Upper lobe of left lung (tissue), 6 donors: ENCODE results near the gene PALMD. TPM values are rescaled to one million over a fixed set of nuclear protein-coding genes. Genes with fewer than 3 reads are reported as not detected.
A peak's percentile ranks its signal among the peaks of the same experiment; 100 is the strongest.

Experiments
- ATAC-seq, 2 donors: fragments of 200-7000 bp; cut with Tn5 transposase; one replicate each; pipeline ENCODE4 v1.9.1; 2022; ENCODE audit warnings: mild to moderate bottlenecking in 2 of 2, moderate library complexity in 2 of 2; ENCODE audit not compliant: low FRiP score in 2 of 2
- DNase-seq, 2 donors: peaks; one replicate each; pipeline ENCODE4 v3.0.0-alpha.2; 2019 to 2020
- H3K27ac ChIP-seq, 4 donors: fragments of 200-600 bp; sonication (generic); one replicate each; pipeline ENCODE4 v1.5.1; 2016 to 2019
- H3K27me3 ChIP-seq, 4 donors: fragments of 200-600 bp; sonication (generic); one replicate each; pipeline ENCODE4 v1.5.1; 2017 to 2019
- H3K36me3 ChIP-seq, 4 donors: fragments of 200-600 bp; sonication (generic); one replicate each; pipeline ENCODE4 v1.5.1; 2016 to 2019
- H3K4me1 ChIP-seq, 4 donors: fragments of 200-600 bp; sonication (generic); one replicate each; pipeline ENCODE4 v1.5.1; 2018 to 2019
- H3K4me3 ChIP-seq, 4 donors: fragments of 200-600 bp; sonication (generic); one replicate each; pipeline ENCODE4 v1.5.1; 2017 to 2019; ENCODE audit warnings: mild to moderate bottlenecking in 2 of 4, moderate library complexity in 1 of 4
- H3K9me3 ChIP-seq, 4 donors: fragments of 200-600 bp; sonication (generic); one replicate each; pipeline ENCODE4 v1.5.1; 2018 to 2019
- EP300 ChIP-seq, 4 donors: sonication (generic); formaldehyde crosslinking; IDR thresholded peaks; one replicate each; pipeline ENCODE4 v1.5.1; 2017; ENCODE audit warnings: antibody characterized with exemption in 4 of 4, control low read depth in 2 of 4
- POLR2A ChIP-seq, 4 donors: fragments of 450-650 bp; IDR thresholded peaks; one replicate each; pipeline ENCODE4 v1.5.1; 2016 to 2017; ENCODE audit warnings: antibody characterized with exemption in 4 of 4, mild to moderate bottlenecking in 2 of 4
- POLR2AphosphoS5 ChIP-seq, 2 donors: sonication (generic); formaldehyde crosslinking; IDR thresholded peaks; one replicate each; pipeline ENCODE4 v1.5.1; 2017; ENCODE audit warnings: antibody characterized with exemption in 2 of 2
- WGBS, 2 donors: methylation state at CpG; one replicate each; pipeline ENCODE4 v1.1.5; 2017 to 2018; 5-methylcytosine and 5-hydroxymethylcytosine counted together
- total RNA-seq, 6 donors: library from RNA; depleted of rRNA in 4 of 6; stranded (reverse); fragments of >200 nt in 4 of 6; gene quantifications; one replicate each; pipeline versions ENCODE4 v1.1.0 to v1.2.1, GENCODE V29; 2016 to 2021
- TF ChIP-seq, protein P1 (sequence below), 6 experiments: fragments of 450-650 bp in 4 of 6; fragments of 200-600 bp in 2 of 6; sonication (generic) in 2 of 6; IDR thresholded peaks; one replicate each; pipeline ENCODE4 v1.5.1; 2016 to 2019; ENCODE audit warnings: antibody characterized with exemption in 6 of 6
- donor health status: DM: no; HTN: no; CAD: no; lungs with moderate emphysema.
- donor health status: DM: no; HTN: yes; CAD: no; lungs with severe emphysema.

Gene PALMD
- total RNA-seq, 6 donors from 2014 or later: 11.0 to 30.6 (median 23.7) TPM

DNA sequence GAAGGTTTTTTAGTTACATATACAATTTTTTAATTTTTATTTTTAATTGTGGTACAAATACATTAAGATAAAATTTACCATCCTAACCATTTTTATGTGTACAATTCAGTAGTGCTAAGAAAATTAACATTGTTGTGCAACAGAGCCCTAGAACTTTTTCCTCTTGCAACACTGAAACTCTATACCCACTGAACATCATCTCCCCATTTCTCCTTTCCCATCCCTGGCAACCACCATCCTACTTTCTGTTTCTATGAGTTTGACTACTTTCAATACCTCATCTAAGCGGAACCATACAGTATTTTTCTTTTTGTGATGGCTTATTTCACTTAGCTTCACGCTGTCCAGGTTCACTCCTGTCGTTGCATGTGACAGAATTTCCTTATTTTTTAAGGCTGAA lies 54.1 kb downstream of the PALMD start:
- Histone ChIP-seq H3K27me3 (no peaks in the 10 kb centered on the region), H3K4me1 (peaks cover 0 to 6% (median 0%) of the 10 kb centered on the region in 4 donors), H3K36me3 (peaks cover 0 to under 1% (median 0%) of the 10 kb centered on the region in 4 donors), H3K9me3 (no peaks in the 10 kb centered on the region), H3K4me3 (no peak overlapping the region), H3K27ac (no peak overlapping the region)
- ATAC-seq (peak in 1 of 2 donors; percentile 17), DNase-seq (no peak)
- TF ChIP-seq POLR2A (IDR thresholded peaks at IDR 0.05) (no peak), EP300 (IDR thresholded peaks at IDR 0.05) (no peak), POLR2AphosphoS5 (IDR thresholded peaks at IDR 0.05) (no peak)
- TF ChIP-seq, protein P1, sequence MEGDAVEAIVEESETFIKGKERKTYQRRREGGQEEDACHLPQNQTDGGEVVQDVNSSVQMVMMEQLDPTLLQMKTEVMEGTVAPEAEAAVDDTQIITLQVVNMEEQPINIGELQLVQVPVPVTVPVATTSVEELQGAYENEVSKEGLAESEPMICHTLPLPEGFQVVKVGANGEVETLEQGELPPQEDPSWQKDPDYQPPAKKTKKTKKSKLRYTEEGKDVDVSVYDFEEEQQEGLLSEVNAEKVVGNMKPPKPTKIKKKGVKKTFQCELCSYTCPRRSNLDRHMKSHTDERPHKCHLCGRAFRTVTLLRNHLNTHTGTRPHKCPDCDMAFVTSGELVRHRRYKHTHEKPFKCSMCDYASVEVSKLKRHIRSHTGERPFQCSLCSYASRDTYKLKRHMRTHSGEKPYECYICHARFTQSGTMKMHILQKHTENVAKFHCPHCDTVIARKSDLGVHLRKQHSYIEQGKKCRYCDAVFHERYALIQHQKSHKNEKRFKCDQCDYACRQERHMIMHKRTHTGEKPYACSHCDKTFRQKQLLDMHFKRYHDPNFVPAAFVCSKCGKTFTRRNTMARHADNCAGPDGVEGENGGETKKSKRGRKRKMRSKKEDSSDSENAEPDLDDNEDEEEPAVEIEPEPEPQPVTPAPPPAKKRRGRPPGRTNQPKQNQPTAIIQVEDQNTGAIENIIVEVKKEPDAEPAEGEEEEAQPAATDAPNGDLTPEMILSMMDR (IDR thresholded peaks at IDR 0.05): no peak
- WGBS, 2 donors: 88 to 93% methylated on average over 3 of the region's 3 CpGs

GRCh38 chr1:99702221-99702620 lies 56.3 kb downstream of the PALMD start:
- Histone ChIP-seq H3K27ac (no peak overlapping the region), H3K9me3 (no peaks in the 10 kb centered on the region), H3K36me3 (no peaks in the 10 kb centered on the region), H3K4me1 (peaks cover 0 to 8% (median 6%) of the 10 kb centered on the region in 4 donors), H3K27me3 (no peaks in the 10 kb centered on the region), H3K4me3 (no peak overlapping the region)
- TF ChIP-seq POLR2AphosphoS5 (IDR thresholded peaks at IDR 0.05) (no peak), EP300 (IDR thresholded peaks at IDR 0.05) (no peak), POLR2A (IDR thresholded peaks at IDR 0.05) (no peak)
- TF ChIP-seq, protein P1 (IDR thresholded peaks at IDR 0.05): no peak
- no peak for DNase-seq
- ATAC-seq: no peak

DNA sequence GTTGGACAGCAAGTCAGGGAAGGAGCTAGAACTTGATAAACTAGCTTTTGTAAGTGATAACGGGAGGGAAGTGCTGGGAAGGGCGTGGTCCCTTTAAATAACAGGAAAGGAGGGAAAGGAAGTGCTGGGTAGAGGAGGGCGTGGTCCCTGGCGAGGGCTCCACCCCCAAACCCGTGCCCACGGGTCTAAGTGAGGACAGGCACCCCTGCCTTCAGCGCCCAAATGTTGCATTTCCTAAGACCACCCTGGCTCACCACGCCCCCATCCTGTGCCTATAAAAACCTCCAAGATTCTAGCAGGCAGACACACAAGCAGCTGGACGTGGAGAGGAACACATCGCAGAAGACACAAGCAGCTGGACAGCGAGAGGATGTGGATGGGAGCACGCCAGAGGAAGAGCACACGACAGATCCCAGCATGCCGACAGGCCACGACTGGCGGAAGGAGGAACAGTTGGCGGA lies 58.5 kb downstream of the PALMD start:
- DNase-seq (peak in 1 of 2 donors; percentile 43), ATAC-seq (peak in 1 of 2 donors; percentile 41)
- Histone ChIP-seq H3K27ac (peak overlapping the region in 2 of 4 donors; percentile 19 to 51), H3K4me3 (no peak overlapping the region), H3K27me3 (no peaks in the 10 kb centered on the region), H3K9me3 (no peaks in the 10 kb centered on the region), H3K4me1 (peaks cover 0 to 8% (median 6%) of the 10 kb centered on the region in 4 donors), H3K36me3 (peaks cover 0 to 5% (median 2%) of the 10 kb centered on the region in 4 donors)
- WGBS, 2 donors: 66 to 71% methylated on average over 16 to 17 of the region's 17 CpGs
- TF ChIP-seq, protein P1 (IDR thresholded peaks at IDR 0.05): no peak
- TF ChIP-seq POLR2AphosphoS5 (IDR thresholded peaks at IDR 0.05): no peak
- no peak for TF ChIP-seq POLR2A (IDR thresholded peaks at IDR 0.05)
- TF ChIP-seq EP300 (IDR thresholded peaks at IDR 0.05): no peak

DNA sequence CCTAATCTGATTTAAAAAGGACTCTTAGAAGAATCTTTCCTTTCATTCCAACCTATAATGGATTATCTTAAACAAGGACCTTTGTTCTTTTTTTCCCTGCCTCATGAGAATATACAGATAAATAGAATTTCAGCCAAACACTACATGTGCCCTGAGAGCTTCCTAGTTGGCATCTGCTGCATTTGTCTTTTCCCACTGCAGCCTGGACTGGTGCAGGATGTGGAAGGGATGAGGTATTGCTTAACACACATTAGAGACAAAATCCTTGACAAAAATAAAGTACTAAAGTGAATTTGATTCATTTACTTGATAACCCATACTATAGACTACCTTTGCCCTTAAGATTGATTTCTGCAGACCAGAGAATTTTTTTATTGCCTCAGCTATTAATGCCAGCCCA lies 59.5 kb downstream of the PALMD start:
- TF ChIP-seq POLR2AphosphoS5 (IDR thresholded peaks at IDR 0.05): no peak
- TF ChIP-seq POLR2A (IDR thresholded peaks at IDR 0.05): no peak
- TF ChIP-seq, protein P1 (IDR thresholded peaks at IDR 0.05): no peak
- no peak for TF ChIP-seq EP300 (IDR thresholded peaks at IDR 0.05)
- Histone ChIP-seq H3K4me1 (peaks cover 0 to 8% (median 6%) of the 10 kb centered on the region in 4 donors), H3K4me3 (no peak overlapping the region), H3K27ac (no peak overlapping the region), H3K36me3 (peaks cover 0 to 10% (median 2%) of the 10 kb centered on the region in 4 donors), H3K9me3 (no peaks in the 10 kb centered on the region), H3K27me3 (no peaks in the 10 kb centered on the region)
- ATAC-seq: no peak
- no peak for DNase-seq

GRCh38 chr1:99707535-99708142 lies 61.7 kb downstream of the PALMD start:
- H3K4me3 ChIP-seq: no peak overlapping the region
- peaks cover 0 to 15% (median 5%) of the 10 kb centered on the region in 4 donors for H3K36me3 ChIP-seq
- H3K4me1 ChIP-seq: peaks cover 0 to 8% (median 6%) of the 10 kb centered on the region in 4 donors
- WGBS, 2 donors: 18 to 19% methylated on average over 4 of the region's 4 CpGs
- no peaks in the 10 kb centered on the region for H3K27me3 ChIP-seq
- peak in 1 of 2 donors; percentile 76 for DNase-seq
- no peaks in the 10 kb centered on the region for H3K9me3 ChIP-seq
- H3K27ac ChIP-seq: no peak overlapping the region
- ATAC-seq: peak; percentile 71 to 89
- TF ChIP-seq, protein P1 (IDR thresholded peaks at IDR 0.05): peak; percentile 72 to 86 (median 79)
- TF ChIP-seq POLR2A (IDR thresholded peaks at IDR 0.05): no peak
